HEK293 (cell line): ENCODE data around the gene TBC1D16.

Experiments
- CTCF ChIA-PET: fragments of 350-600 bp; formaldehyde crosslinking; extraction: SDS; loops from one replicate; lab custom pipeline; 2021; ENCODE audit warnings: antibody characterized with exemption; lab: Yijun Ruan, JAX
- POLR2A ChIA-PET: fragments of 300-600 bp; formaldehyde crosslinking; extraction: SDS; loops from one replicate; lab custom pipeline; 2020; ENCODE audit warnings: antibody characterized with exemption, inconsistent platforms; lab: Yijun Ruan, JAX
- H3K27ac ChIP-seq: fragments of 200-500 bp; sonication (Bioruptor generic); 2 replicates; pipeline ENCODE4 v1.5.1; 2014; ENCODE audit warnings: low read depth, low read length, control low read depth, inconsistent platforms; ENCODE audit errors: extremely low read depth
- H3K36me3 ChIP-seq, 2 experiments: fragments of 200-500 bp in 1 of 2; sonication (Bioruptor generic) in 1 of 2; 1 replicate in 1 of 2; 2 replicates in 1 of 2; pipeline ENCODE4 v1.5.1; 2014 to 2017; ENCODE audit warnings: inconsistent platforms in 2 of 2, low read length in 2 of 2; ENCODE audit not compliant: control insufficient read depth in 2 of 2, insufficient read depth in 1 of 2
- H3K4me1 ChIP-seq: fragments of 200-500 bp; sonication (Bioruptor generic); 2 replicates; pipeline ENCODE4 v1.5.1; 2014; ENCODE audit warnings: mild to moderate bottlenecking, low read length, inconsistent platforms; ENCODE audit not compliant: control insufficient read depth, insufficient read depth
- H3K4me3 ChIP-seq: 2 replicates; pipeline ENCODE4 v1.5.1; 2011; ENCODE audit warnings: low read depth, mild to moderate bottlenecking, control low read depth, low read length, moderate library complexity
- H3K9me3 ChIP-seq: fragments of 200-500 bp; sonication (Bioruptor generic); 2 replicates; pipeline ENCODE4 v1.5.1; 2014; ENCODE audit warnings: low read depth, low read length, inconsistent platforms; ENCODE audit not compliant: control insufficient read depth, insufficient read depth
- BCL11B ChIP-seq: fragments of 450-650 bp; formaldehyde crosslinking; IDR thresholded peaks from 2 replicates; pipeline ENCODE4 v1.5.1; 2016; ENCODE audit warnings: low read depth, missing biosample characterization, missing genetic modification characterization
- FEZF1 ChIP-seq: fragments of 450-650 bp; formaldehyde crosslinking; IDR thresholded peaks from 2 replicates; pipeline ENCODE4 v1.5.1; 2016; ENCODE audit warnings: missing biosample characterization, missing genetic modification characterization
- GLI4 ChIP-seq: fragments of 450-650 bp; formaldehyde crosslinking; IDR thresholded peaks from 2 replicates; pipeline ENCODE4 v1.5.1; 2016; ENCODE audit warnings: missing biosample characterization, missing genetic modification characterization
- MYNN ChIP-seq: fragments of 450-650 bp; formaldehyde crosslinking; IDR thresholded peaks from 2 replicates; pipeline ENCODE4 v1.5.1; 2016; ENCODE audit warnings: missing biosample characterization, missing genetic modification characterization, borderline replicate concordance
- REPIN1 ChIP-seq: fragments of 450-650 bp; formaldehyde crosslinking; IDR thresholded peaks from 2 replicates; pipeline ENCODE4 v1.5.1; 2017; ENCODE audit warnings: missing biosample characterization, missing genetic modification characterization, low read depth
- SALL2 ChIP-seq: fragments of 450-650 bp; formaldehyde crosslinking; IDR thresholded peaks from 2 replicates; pipeline ENCODE4 v1.5.0; 2017; ENCODE audit warnings: missing biosample characterization, mild to moderate bottlenecking, missing genetic modification characterization, borderline replicate concordance
- SETDB1 ChIP-seq: IDR thresholded peaks from one replicate; pipeline ENCODE4 v1.6.1; 2017; ENCODE audit warnings: mild to moderate bottlenecking, low read length, moderate library complexity, mixed read lengths; ENCODE audit not compliant: insufficient read length
- ZBTB7A ChIP-seq: fragments of 450-650 bp; formaldehyde crosslinking; IDR thresholded peaks from 2 replicates; pipeline ENCODE4 v1.5.1; 2016; ENCODE audit warnings: low read depth, missing biosample characterization, missing genetic modification characterization
- ZBTB8A ChIP-seq: fragments of 450-650 bp; formaldehyde crosslinking; IDR thresholded peaks from 2 replicates; pipeline ENCODE4 v1.5.1; 2016; ENCODE audit warnings: missing biosample characterization, missing genetic modification characterization
- ZNF155 ChIP-seq: fragments of 450-650 bp; formaldehyde crosslinking; IDR thresholded peaks from 2 replicates; pipeline ENCODE4 v1.5.1; 2016; ENCODE audit warnings: missing biosample characterization, missing genetic modification characterization
- ZNF16 ChIP-seq: fragments of 450-650 bp; formaldehyde crosslinking; IDR thresholded peaks from 2 replicates; pipeline ENCODE4 v1.5.1; 2016; ENCODE audit warnings: low read depth, missing biosample characterization, missing genetic modification characterization
- ZNF24 ChIP-seq: fragments of 450-650 bp; formaldehyde crosslinking; IDR thresholded peaks from 2 replicates; pipeline ENCODE4 v1.5.1; 2016; ENCODE audit warnings: missing biosample characterization, missing genetic modification characterization
- ZNF350 ChIP-seq: fragments of 450-650 bp; formaldehyde crosslinking; IDR thresholded peaks from 2 replicates; pipeline ENCODE4 v1.5.0; 2017; ENCODE audit warnings: missing biosample characterization, mild to moderate bottlenecking, missing genetic modification characterization
- ZNF366 ChIP-seq: fragments of 450-650 bp; formaldehyde crosslinking; conservative IDR thresholded peaks from 2 replicates; pipeline ENCODE4 v1.5.1; 2016; ENCODE audit warnings: missing biosample characterization, missing genetic modification characterization
- ZNF510 ChIP-seq: fragments of 450-650 bp; formaldehyde crosslinking; IDR thresholded peaks from 2 replicates; pipeline ENCODE4 v1.5.1; 2018; ENCODE audit warnings: mild to moderate bottlenecking, missing genetic modification characterization, missing biosample characterization; ENCODE audit not compliant: insufficient replicate concordance
- ZNF514 ChIP-seq: fragments of 450-650 bp; formaldehyde crosslinking; IDR thresholded peaks from 2 replicates; pipeline ENCODE4 v1.5.1; 2016; ENCODE audit warnings: missing biosample characterization, missing genetic modification characterization
- ZNF561 ChIP-seq: fragments of 450-650 bp; IDR thresholded peaks from 2 replicates; pipeline ENCODE4 v1.5.1; 2018; ENCODE audit warnings: missing biosample characterization, missing genetic modification characterization, borderline replicate concordance
- ZNF624 ChIP-seq: fragments of 450-650 bp; formaldehyde crosslinking; IDR thresholded peaks from 2 replicates; pipeline ENCODE4 v1.5.1; 2017; ENCODE audit warnings: missing biosample characterization, missing genetic modification characterization
- ZNF768 ChIP-seq: fragments of 450-650 bp; formaldehyde crosslinking; IDR thresholded peaks from 2 replicates; pipeline ENCODE4 v1.5.1; 2018; ENCODE audit warnings: missing biosample characterization, mild to moderate bottlenecking, missing genetic modification characterization
- TF ChIP-seq, protein P1 (sequence below): fragments of 450-650 bp; formaldehyde crosslinking; IDR thresholded peaks from 2 replicates; pipeline ENCODE4 v1.5.1; 2016; ENCODE audit warnings: missing biosample characterization, missing genetic modification characterization, borderline replicate concordance
- TF ChIP-seq, protein P2 (sequence below): fragments of 450-650 bp; formaldehyde crosslinking; IDR thresholded peaks from 2 replicates; pipeline ENCODE4 v1.5.1; 2016; ENCODE audit warnings: missing biosample characterization, missing genetic modification characterization
- TF ChIP-seq, protein P3 (sequence below): fragments of 450-650 bp; formaldehyde crosslinking; IDR thresholded peaks from 2 replicates; pipeline ENCODE4 v1.5.1; 2017; ENCODE audit warnings: missing biosample characterization, missing genetic modification characterization
- TF ChIP-seq, protein P4 (sequence below): fragments of 450-650 bp; formaldehyde crosslinking; IDR thresholded peaks from 2 replicates; pipeline ENCODE4 v1.5.1; 2016; ENCODE audit warnings: missing biosample characterization, missing genetic modification characterization

The TBC1D16 gene

DNA sequence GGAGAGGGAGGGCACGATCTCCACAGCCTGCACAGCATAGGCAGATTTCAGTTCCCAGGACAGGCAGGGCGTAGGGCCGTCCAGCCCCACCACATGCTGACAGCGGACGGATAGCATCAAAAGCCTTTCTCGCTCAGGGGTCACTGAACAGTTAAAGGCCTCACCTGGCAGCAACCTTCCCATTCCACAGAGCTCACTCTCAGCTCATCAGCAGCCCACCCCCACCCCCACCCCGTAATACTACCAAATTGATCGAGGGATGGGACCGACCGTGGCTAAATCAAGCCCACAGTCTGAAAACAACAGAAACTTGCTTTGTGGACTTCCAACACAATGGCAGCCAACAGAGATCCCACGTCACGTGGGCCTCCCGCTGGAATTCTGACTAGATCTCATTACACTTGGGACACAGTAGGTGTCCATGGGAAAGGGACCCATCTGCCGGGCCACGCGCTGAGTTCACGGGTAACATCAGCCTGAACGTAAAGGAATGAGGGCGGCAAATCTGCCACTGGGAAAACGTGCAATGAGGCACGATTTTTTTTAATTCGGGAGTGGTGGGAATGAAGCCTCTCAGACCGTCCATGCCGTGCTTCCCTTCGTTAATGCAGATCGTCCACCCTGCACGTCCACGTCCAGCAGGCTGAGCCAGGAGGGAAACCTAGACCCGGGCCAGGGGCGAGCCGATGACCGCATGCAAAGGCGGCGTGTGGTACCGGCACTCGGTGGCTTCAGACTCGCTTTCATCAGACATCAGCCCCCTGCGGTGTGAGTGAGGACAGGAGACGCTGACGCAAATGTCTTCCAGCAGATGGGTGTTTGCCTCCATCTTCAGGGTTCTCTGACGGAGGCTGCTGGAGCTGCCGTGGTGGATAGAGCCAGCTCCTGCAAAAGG lies 92.1 kb downstream of the TBC1D16 start (continued):
- TF ChIP-seq, protein P1, sequence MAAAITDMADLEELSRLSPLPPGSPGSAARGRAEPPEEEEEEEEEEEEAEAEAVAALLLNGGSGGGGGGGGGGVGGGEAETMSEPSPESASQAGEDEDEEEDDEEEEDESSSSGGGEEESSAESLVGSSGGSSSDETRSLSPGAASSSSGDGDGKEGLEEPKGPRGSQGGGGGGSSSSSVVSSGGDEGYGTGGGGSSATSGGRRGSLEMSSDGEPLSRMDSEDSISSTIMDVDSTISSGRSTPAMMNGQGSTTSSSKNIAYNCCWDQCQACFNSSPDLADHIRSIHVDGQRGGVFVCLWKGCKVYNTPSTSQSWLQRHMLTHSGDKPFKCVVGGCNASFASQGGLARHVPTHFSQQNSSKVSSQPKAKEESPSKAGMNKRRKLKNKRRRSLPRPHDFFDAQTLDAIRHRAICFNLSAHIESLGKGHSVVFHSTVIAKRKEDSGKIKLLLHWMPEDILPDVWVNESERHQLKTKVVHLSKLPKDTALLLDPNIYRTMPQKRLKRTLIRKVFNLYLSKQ (tag by site-specific recombination) = no peak
- no peak for TF ChIP-seq ZNF16
- TF ChIP-seq MYNN (tag by site-specific recombination) = no peak
- no peak for TF ChIP-seq ZNF155 (tag by site-specific recombination)
- TF ChIP-seq FEZF1 (tag by site-specific recombination) = no peak
- no peak for TF ChIP-seq ZBTB7A (tag by site-specific recombination)
- no peak for TF ChIP-seq GLI4
- TF ChIP-seq ZNF561 = no peak
- TF ChIP-seq, protein P2, sequence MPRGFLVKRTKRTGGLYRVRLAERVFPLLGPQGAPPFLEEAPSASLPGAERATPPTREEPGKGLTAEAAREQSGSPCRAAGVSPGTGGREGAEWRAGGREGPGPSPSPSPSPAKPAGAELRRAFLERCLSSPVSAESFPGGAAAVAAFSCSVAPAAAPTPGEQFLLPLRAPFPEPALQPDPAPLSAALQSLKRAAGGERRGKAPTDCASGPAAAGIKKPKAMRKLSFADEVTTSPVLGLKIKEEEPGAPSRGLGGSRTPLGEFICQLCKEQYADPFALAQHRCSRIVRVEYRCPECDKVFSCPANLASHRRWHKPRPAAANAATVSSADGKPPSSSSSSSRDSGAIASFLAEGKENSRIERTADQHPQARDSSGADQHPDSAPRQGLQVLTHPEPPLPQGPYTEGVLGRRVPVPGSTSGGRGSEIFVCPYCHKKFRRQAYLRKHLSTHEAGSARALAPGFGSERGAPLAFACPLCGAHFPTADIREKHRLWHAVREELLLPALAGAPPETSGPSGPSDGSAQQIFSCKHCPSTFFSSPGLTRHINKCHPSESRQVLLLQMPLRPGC (tag by site-specific recombination) = no peak
- TF ChIP-seq REPIN1 (tag by site-specific recombination) = no peak
- TF ChIP-seq ZNF514 (tag by site-specific recombination) = no peak
- TF ChIP-seq, protein P3, sequence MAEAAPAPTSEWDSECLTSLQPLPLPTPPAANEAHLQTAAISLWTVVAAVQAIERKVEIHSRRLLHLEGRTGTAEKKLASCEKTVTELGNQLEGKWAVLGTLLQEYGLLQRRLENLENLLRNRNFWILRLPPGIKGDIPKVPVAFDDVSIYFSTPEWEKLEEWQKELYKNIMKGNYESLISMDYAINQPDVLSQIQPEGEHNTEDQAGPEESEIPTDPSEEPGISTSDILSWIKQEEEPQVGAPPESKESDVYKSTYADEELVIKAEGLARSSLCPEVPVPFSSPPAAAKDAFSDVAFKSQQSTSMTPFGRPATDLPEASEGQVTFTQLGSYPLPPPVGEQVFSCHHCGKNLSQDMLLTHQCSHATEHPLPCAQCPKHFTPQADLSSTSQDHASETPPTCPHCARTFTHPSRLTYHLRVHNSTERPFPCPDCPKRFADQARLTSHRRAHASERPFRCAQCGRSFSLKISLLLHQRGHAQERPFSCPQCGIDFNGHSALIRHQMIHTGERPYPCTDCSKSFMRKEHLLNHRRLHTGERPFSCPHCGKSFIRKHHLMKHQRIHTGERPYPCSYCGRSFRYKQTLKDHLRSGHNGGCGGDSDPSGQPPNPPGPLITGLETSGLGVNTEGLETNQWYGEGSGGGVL (tag by site-specific recombination) = no peak
- no peak for TF ChIP-seq BCL11B (tag by site-specific recombination)
- no peak for TF ChIP-seq ZNF768 (tag by site-specific recombination)
- no peak for TF ChIP-seq SALL2
- no peak for TF ChIP-seq ZNF350
- no peak for TF ChIP-seq ZNF366 (tag by site-specific recombination)
- TF ChIP-seq, all 188 proteins: peak for 0

DNA sequence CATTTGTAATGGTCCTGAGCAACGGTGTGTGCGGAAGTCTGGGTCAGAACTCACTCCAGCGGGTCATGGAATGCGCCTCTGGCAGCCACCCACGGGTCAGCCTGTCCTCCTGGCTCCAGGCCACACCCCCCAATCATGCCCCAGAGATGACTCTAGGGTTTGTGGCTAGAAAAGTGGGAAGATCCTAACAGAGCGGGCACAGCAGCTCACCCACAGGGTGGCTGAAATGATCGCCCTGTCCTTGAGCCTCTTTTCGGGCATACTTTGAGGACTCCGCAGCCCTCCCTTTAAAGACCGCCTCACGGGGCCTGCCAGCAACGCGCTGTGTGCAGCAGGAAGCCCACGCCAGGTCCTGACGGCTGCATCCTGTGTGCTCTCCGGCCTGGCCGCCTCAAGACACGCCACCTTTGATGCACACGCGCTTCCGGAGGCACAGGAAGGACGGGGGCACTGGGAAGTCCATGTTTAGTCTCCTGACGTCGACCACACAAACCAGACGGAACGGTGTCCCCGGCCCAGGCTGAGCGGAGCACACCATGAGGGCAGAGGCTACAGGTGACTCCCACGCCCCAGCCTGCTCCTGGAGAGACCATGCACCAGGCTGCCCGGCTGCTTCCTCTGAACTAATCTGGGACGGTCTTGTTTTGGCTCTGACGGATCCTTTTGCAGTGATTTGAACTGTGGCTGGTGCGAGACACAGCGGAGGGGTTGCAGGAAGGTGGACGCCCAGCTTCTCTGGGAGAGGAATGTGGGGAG lies 92.9 kb downstream of the TBC1D16 start:
- Histone ChIP-seq H3K9me3 (no peaks in the 10 kb centered on the region), H3K36me3 (peaks cover 0 to 70% of the 10 kb centered on the region in 2 experiments; a peak in 1 of 3 replicates), H3K4me1 (no peaks in the 10 kb centered on the region; the same call in 1 of the 2 replicates), H3K27ac (no peak overlapping the region), H3K4me3 (no peak overlapping the region)
- CTCF ChIA-PET = interaction anchor here (1.3 kb wide), 1 partner anchor 28 kb away, joined by 3 read pairs; no protein-coding TSS in a partner anchor
- TF ChIP-seq ZBTB8A (tag by site-specific recombination) (peak; percentile 39; the same call in 1 of the 2 replicates), ZNF350 (no peak), SETDB1 (no peak), ZNF24 (tag by site-specific recombination) (no peak), ZNF624 (tag by site-specific recombination) (no peak), ZNF510 (tag by site-specific recombination) (no peak)
- TF ChIP-seq, protein P4, sequence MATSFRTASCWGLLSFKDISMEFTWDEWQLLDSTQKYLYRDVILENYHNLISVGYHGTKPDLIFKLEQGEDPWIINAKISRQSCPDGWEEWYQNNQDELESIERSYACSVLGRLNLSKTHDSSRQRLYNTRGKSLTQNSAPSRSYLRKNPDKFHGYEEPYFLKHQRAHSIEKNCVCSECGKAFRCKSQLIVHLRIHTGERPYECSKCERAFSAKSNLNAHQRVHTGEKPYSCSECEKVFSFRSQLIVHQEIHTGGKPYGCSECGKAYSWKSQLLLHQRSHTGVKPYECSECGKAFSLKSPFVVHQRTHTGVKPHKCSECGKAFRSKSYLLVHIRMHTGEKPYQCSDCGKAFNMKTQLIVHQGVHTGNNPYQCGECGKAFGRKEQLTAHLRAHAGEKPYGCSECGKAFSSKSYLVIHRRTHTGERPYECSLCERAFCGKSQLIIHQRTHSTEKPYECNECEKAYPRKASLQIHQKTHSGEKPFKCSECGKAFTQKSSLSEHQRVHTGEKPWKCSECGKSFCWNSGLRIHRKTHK = no peak
- POLR2A ChIA-PET = no interaction called here
